GM12865 (cell line): Measurements from ENCODE around the gene TBC1D22A.
A peak's percentile ranks its signal among the peaks of the same experiment; 100 is the strongest.

ENCODE experiments used
- DNase-seq: peaks from one replicate; pipeline ENCODE4 v3.0.0; 2010; ENCODE audit warnings: low read depth
- H3K4me3 ChIP-seq: 2 replicates; pipeline ENCODE4 v1.5.1; 2011; ENCODE audit warnings: mild to moderate bottlenecking, low read depth, low read length, control low read depth
- TF ChIP-seq, protein P1 (sequence below): IDR thresholded peaks from 2 replicates; pipeline ENCODE4 v1.5.1; 2011; ENCODE audit warnings: low read length, control low read depth, low read depth, inconsistent platforms; ENCODE audit not compliant: insufficient read depth; ENCODE audit errors: missing control alignments

The TBC1D22A gene

DNA sequence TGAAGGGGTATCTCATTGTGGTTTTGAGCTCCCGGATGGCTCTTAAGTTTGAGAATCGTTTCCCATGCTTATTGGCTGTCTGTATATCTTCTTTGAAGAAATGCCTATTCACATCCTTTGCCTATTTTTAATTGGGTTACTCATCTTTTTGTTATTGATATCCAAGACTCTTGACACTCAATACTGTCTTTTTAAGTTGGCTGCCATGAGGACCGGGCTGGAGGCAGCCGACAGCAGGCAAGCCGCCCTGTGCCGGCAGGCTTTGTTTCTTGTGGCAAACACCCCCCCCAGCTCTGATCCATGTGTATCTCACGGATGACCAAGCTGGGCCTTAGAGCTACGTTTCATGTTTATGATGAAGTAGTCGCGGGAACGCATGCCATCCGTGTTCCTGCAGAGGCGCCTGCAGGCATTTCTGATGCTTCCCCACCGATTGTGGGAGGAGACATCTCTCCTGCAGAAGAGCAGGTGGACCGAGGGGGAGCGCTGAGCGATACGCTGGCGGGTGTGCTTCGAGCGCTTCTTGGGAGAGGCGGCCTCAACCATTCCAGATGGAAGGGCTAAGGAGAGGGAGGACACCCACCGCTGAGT lies 95.8 kb downstream of the TBC1D22A start:
- TF ChIP-seq, protein P1, sequence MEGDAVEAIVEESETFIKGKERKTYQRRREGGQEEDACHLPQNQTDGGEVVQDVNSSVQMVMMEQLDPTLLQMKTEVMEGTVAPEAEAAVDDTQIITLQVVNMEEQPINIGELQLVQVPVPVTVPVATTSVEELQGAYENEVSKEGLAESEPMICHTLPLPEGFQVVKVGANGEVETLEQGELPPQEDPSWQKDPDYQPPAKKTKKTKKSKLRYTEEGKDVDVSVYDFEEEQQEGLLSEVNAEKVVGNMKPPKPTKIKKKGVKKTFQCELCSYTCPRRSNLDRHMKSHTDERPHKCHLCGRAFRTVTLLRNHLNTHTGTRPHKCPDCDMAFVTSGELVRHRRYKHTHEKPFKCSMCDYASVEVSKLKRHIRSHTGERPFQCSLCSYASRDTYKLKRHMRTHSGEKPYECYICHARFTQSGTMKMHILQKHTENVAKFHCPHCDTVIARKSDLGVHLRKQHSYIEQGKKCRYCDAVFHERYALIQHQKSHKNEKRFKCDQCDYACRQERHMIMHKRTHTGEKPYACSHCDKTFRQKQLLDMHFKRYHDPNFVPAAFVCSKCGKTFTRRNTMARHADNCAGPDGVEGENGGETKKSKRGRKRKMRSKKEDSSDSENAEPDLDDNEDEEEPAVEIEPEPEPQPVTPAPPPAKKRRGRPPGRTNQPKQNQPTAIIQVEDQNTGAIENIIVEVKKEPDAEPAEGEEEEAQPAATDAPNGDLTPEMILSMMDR = no peak

DNA sequence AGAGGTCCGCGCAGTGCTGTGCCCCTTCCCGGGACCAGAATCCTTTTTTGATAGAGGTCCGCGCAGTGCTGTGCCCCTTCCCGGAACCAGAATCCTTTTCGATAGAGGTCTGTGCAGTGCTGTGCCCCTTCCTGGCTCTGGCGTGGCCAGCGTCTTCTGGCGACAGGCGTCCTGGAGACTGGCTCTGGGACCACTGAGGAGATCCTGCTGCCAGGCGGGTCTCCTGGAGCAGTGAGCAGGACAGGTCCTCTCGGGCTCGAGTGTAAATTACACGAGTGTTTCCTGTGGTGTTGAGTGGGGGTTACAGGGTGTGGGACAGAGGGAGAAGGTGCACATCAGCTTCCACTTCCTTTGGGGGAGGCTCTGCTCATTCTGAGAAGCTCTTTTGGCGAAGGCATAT lies 98.1 kb downstream of the TBC1D22A start:
- no peak overlapping the region for H3K4me3 ChIP-seq
- TF ChIP-seq, protein P1 = no peak
- DNase-seq = no peak

More for the DNA sequence above, 95.8 kb downstream of the TBC1D22A start:
- DNase-seq = no peak
- H3K4me3 ChIP-seq = no peak overlapping the region

DNA sequence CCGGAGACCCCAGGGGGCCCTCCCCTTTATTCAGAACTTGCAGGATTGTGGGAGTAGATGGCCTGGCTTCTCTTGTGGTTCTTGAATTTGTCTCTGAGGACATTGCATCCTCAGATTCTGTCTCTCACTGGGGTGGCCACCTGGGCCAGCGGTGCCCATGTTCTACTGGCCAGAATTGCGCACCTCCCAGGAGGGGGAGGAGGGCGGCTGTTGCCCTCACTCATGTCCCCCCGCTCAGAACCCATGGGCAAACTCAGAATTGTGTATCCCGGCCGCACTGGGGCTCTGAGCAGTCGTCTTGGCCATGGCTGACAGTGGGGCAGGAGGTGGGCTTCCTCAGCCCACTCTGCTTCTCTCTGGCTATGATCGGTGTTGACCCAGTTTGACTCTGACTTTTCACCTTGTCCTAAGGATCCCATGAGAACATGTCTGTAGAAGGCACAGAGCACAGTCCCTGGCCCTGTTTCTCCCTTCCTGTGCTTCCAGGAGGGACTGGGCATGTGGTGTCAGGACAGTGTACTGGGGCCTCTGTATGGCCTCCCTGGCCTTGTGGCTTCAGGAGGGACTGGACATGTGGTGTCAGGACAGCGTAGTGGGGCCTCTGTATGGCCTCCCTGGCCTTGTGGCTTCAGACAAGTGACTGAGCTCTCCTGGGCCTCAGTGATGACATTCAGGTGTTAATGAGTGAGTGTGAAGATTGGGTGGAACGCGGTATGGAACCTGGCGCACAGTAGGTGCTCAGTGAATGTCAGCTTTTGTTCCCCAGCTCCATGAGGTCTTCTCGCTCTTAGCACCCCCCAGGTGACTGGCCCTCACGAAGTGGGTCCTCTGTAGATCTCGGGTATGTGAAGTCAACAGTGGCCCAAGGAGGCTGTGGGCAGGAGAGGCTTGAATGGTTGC lies 99.3 kb downstream of the TBC1D22A start:
- no peak overlapping the region for H3K4me3 ChIP-seq
- TF ChIP-seq, protein P1 = no peak
- DNase-seq = no peak

DNA sequence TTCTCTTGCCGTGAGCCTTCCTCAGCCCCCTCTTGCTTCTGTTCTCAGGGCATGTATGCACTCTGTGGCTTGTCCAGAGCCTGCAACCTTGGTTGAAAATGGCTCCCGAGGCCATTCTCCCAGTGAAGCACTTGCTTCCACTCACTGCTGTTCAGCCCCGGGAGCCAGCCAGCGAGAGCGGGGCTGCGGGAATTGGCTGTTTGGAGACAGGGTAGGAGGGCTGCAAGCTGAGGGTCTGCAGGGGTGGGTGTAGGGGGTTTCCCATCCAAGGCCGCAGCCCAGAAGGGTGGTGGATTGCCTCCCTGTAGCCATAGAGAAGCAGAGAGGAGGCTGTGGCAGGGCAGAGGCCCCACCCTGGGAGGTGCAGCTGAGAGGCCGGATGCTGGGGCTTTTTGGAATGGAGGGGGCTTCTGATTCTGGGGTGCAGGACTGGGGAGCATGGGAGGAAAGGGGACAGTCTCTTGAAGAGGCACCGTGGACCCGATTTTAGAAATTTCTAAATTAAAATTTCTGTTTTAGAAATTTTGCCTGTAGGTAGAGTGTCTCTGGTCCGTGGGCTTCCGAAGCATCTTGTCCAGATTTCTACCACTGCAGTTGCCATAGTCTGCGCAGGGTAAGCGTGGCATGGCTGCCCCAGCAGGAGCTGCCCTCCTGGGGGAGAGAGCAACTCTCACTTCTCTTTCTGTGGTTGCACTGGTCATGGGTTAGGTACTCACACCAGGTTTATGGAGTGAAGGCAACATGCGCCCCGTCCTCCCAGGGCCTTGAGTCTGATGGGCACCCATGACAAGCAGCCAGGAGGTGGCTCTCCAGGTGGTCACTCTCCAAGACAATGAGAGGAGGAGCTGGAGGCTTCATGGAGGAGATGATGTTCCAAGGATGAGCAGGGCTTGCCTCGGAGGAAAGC lies 100.2 kb downstream of the TBC1D22A start:
- TF ChIP-seq, protein P1 = no peak
- peak; percentile 38 for DNase-seq
- no peak overlapping the region for H3K4me3 ChIP-seq

DNA sequence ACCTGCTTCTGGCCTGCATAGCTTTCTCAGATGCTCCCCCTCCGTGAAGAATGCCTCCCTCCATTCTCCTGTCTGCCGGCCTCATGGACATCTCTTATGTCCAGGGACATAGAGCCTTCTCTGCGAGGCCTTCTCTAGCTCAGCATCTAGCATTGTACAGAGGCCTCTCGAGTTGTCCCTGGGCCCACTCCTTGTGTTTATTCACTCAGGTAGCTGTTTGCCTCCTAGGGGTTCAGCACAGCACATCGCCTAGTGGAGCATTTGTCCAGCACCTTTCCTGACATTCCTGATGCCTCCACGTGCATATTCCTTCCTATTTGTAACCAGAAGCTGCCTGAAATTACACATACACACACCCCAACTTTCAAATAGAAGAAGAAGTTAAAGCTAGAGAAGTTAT lies 101.3 kb downstream of the TBC1D22A start:
- TF ChIP-seq, protein P1 = no peak
- H3K4me3 ChIP-seq = no peak overlapping the region
- DNase-seq = no peak

DNA sequence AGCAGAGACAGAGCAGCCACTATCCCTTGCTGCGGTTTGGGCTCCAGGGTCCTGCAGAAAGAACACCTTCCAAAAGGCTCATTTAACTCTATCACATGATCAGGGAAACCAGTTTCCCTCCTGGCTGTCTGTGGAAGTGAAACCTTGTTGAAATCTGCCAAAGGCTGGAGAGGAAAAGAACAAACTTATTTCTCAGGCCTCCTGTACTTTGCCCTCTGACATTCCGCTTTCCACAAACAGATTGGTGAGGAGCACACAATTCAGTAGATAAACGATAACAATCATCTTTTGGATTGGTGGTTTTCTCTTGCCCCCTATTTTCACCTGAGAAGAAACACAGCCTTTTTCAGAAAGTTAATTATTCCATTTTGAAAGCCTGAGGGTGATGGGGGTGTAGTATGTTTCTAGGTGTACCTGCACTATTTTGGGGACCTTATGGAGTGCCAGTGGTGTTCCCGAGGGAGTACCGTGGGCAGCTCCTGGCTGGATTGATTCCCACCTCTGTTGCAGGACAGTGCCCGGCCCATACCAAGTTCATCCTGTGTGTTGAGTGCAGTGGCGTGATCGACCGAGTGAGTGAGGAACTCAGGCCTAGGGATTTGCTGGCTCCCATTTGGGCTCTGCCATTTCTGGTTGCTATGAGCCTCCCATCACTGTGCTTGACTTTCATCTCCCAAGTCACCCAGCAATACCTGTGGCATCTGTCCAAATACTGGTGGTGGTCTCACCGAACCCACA lies 102.0 kb downstream of the TBC1D22A start:
- no peak for DNase-seq
- TF ChIP-seq, protein P1 = no peak
- no peak overlapping the region for H3K4me3 ChIP-seq
